Peyer's patch (tissue), 4 donors: ENCODE data around the gene NKX1-1. TPM values are rescaled to one million over a fixed set of nuclear protein-coding genes. Genes with fewer than 3 reads are reported as not detected.

ENCODE experiments used
- DNase-seq, 3 donors: peaks; one replicate each; pipeline ENCODE4 v3.0.0-alpha.2; 2017 to 2019
- H3K27ac ChIP-seq, 4 donors: fragments of 200-600 bp; sonication (generic); one replicate each; pipeline ENCODE4 v1.5.1; 2016 to 2019
- H3K27me3 ChIP-seq, 2 donors: fragments of 200-600 bp; sonication (generic); one replicate each; pipeline ENCODE4 v1.5.1; 2019
- H3K36me3 ChIP-seq, 3 donors: fragments of 200-600 bp; sonication (generic); one replicate each; pipeline ENCODE4 v1.5.1; 2016 to 2019
- H3K4me1 ChIP-seq, 4 donors: fragments of 200-600 bp; sonication (generic); one replicate each; pipeline ENCODE4 v1.5.1; 2016 to 2019
- H3K4me3 ChIP-seq, 4 donors: fragments of 200-600 bp; sonication (generic); 1 replicate in 3 of 4; 2 replicates in 1 of 4; pipeline ENCODE4 v1.5.1; 2016 to 2019; ENCODE audit warnings: mild to moderate bottlenecking in 1 of 4
- H3K9me3 ChIP-seq, 4 donors: fragments of 200-600 bp; sonication (generic); one replicate each; pipeline ENCODE4 v1.5.1; 2016 to 2019; ENCODE audit warnings: mild to moderate bottlenecking in 1 of 4
- POLR2A ChIP-seq, 2 donors: fragments of 450-650 bp; IDR thresholded peaks; one replicate each; pipeline ENCODE4 v1.5.1; 2017; ENCODE audit warnings: antibody characterized with exemption in 2 of 2, mild to moderate bottlenecking in 2 of 2, moderate library complexity in 2 of 2
- total RNA-seq, 4 donors: library from RNA; depleted of rRNA; stranded (reverse); fragments of >200 nt; gene quantifications; one replicate each; pipeline ENCODE4 v1.1.0, GENCODE V29; 2016
- TF ChIP-seq, protein P1 (sequence below), 6 experiments: fragments of 450-650 bp in 4 of 6; fragments of 200-600 bp in 2 of 6; sonication (generic) in 1 of 6; IDR thresholded peaks; one replicate each; pipeline ENCODE4 v1.5.1; 2017 to 2019; ENCODE audit warnings: antibody characterized with exemption in 6 of 6, mild to moderate bottlenecking in 3 of 6, moderate library complexity in 1 of 6

NKX1-1 gene
- total RNA-seq, 4 donors from 2014 or later, result not detected

DNA sequence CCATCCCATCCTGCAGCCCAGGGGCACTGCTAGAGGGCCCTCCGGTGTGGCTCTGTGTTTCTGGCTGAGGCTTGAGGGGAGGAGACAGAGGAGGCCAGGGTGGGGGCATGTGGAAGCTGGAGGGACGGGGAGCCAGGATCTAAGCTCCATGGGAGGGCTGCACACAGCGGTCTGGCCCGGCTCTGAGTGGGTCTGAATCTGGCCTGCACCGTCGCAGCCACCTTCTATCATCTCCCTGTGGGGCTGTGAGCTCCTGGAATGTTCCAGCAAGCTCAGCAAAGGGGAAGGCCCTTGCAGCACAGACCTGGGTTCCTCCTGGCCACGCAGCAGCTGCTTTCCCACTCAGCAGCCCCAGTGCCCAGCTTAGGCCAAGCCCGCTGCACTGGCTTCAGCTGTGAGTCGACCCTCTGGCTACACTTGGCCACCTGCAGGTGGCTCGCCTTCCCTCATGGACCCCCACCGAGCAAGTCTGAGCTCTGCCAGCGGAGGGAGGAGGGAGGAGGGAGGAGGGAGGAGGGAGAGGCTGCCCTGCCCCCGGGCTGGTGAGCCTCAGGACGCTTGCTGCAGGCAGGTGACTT lies 5.3 kb downstream of the NKX1-1 start:
- Histone ChIP-seq H3K4me1 (peaks cover 0 to 25% (median 0%) of the 10 kb centered on the region in 4 donors), H3K27ac (no peak overlapping the region), H3K4me3 (no peak overlapping the region), H3K36me3 (no peaks in the 10 kb centered on the region), H3K27me3 (peaks cover 0 to 43% of the 10 kb centered on the region in 2 donors), H3K9me3 (peaks cover 0 to 8% (median 2%) of the 10 kb centered on the region in 4 donors)
- DNase-seq, result peak in 2 of 3 donors; percentile 34 to 40
- TF ChIP-seq, protein P1, sequence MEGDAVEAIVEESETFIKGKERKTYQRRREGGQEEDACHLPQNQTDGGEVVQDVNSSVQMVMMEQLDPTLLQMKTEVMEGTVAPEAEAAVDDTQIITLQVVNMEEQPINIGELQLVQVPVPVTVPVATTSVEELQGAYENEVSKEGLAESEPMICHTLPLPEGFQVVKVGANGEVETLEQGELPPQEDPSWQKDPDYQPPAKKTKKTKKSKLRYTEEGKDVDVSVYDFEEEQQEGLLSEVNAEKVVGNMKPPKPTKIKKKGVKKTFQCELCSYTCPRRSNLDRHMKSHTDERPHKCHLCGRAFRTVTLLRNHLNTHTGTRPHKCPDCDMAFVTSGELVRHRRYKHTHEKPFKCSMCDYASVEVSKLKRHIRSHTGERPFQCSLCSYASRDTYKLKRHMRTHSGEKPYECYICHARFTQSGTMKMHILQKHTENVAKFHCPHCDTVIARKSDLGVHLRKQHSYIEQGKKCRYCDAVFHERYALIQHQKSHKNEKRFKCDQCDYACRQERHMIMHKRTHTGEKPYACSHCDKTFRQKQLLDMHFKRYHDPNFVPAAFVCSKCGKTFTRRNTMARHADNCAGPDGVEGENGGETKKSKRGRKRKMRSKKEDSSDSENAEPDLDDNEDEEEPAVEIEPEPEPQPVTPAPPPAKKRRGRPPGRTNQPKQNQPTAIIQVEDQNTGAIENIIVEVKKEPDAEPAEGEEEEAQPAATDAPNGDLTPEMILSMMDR (IDR thresholded peaks at IDR 0.05), result no peak
- TF ChIP-seq POLR2A (IDR thresholded peaks at IDR 0.05), result no peak

DNA sequence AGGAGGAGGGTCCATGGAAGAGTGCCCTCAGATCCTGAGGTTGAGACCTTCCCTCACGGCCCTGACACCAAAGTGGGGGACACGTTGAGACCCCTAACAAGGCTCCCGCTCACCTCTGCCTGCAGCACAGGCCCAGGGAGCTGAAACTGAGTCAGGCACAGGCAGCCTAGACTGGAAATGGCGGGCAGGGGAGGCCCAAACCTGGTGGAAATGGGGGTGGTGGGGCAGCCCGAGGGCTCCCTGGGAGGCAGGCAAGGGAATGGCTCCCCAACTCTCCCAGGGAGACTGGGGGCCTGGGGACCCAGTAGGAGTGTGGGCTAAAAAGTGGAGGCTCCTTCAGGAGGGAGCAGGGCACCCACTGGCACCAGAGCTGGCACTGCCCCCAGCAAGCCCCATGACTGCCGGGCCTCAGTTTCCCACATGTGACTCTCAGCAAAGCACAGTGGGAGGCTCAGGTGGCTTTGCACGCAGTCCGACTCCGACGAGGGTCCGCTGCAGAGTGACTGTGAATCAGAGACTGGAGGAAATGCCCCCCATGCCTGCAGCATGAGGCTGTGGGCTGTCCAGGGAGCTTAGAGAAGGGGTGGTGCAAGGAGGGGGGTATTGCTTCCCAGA lies 5.9 kb downstream of the NKX1-1 start:
- Histone ChIP-seq H3K27me3 (peaks cover 0 to 38% of the 10 kb centered on the region in 2 donors), H3K4me3 (no peak overlapping the region), H3K27ac (no peak overlapping the region), H3K4me1 (peaks cover 0 to 21% (median 0%) of the 10 kb centered on the region in 4 donors), H3K9me3 (peaks cover 0 to 8% (median 2%) of the 10 kb centered on the region in 4 donors), H3K36me3 (peaks cover 0 to 2% (median 0%) of the 10 kb centered on the region in 3 donors)
- TF ChIP-seq POLR2A (IDR thresholded peaks at IDR 0.05), result no peak
- TF ChIP-seq, protein P1 (IDR thresholded peaks at IDR 0.05), result no peak
- peak in 1 of 3 donors; percentile 37 for DNase-seq

DNA sequence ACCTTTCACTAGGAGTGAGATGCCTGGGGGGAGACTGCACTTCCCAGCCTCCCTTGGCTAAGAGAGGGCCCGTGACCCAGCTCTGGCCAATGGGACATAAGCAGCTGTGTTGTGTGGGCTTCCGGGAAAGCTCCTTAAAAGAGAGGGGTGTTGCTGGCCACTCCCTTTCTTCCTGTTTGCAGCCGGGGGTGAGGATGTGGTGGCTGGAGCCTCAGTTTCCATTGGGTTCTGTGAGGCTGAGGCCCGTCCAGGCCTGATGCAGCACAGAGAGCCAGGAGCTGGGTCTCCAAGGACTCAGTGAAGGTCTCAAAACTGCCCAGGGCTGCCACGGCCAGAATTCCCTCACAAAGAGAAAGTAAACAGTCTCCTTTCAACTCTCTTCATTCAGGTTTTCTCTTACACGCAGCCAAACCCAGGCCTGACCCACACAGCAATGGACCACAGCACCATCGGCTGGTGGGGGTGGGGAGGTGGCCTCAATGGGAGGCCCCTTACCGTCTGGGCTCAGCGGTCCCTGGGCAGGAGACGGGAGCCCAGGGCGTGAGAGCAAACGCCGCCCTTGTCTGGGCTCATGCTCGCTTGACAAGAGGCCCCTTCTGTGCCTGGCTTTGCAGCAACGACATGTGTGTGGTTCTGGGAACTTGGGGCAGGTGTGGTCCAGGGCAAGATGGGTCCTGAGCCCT lies 6.6 kb downstream of the NKX1-1 start:
- TF ChIP-seq, protein P1 (IDR thresholded peaks at IDR 0.05), result no peak
- no peak for TF ChIP-seq POLR2A (IDR thresholded peaks at IDR 0.05)
- no peak for DNase-seq
- H3K4me1 ChIP-seq, result peaks cover 0 to 17% (median 0%) of the 10 kb centered on the region in 4 donors
- H3K27ac ChIP-seq, result no peak overlapping the region
- peaks cover 0 to 32% of the 10 kb centered on the region in 2 donors for H3K27me3 ChIP-seq
- peaks cover 0 to 7% (median 0%) of the 10 kb centered on the region in 3 donors for H3K36me3 ChIP-seq
- peaks cover 0 to 8% (median 2%) of the 10 kb centered on the region in 4 donors for H3K9me3 ChIP-seq
- H3K4me3 ChIP-seq, result no peak overlapping the region

DNA sequence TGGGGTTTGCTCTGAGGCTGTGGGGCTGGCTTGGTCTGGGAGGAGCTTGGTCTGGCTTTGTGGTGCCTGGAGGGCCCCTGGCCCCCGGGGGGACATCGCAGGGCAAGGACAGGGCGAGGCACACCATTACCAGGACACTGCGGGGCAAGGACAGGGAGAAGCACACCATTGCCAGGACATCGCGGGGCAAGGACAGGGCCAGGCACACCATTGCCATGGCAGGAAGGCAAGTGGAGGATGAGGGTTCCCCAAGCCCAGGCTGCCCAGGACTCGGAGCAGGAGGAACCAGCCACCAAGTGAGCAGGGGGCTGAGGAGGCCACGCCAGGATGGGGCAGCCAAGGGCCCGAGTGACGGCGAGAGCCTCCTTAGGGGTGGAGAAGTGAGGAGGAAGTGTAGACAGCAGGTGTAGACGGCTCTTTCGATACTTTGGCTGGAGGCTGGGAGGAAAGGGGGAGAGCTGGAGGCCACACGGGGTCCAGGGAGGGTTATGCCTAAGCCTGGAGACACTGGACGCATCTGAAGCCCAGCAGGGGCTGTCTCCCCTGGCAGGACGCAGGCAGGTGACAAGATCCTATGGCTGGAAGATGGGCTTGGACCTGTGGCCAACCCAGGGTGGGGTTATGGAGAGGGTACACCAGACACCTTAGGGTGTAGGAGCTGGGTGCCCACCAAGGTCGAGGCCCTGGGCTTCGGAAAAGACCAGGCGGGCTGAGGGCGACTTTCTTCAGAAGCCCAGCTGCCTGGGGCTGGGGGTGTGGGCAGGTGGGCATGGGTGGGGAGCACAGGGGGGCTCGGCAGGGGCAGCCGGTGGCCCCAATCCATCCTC lies 7.3 kb downstream of the NKX1-1 start:
- H3K27me3 ChIP-seq, result peaks cover 0 to 26% of the 10 kb centered on the region in 2 donors
- no peak overlapping the region for H3K27ac ChIP-seq
- H3K4me1 ChIP-seq, result peaks cover 0 to 10% (median 0%) of the 10 kb centered on the region in 4 donors
- TF ChIP-seq POLR2A (IDR thresholded peaks at IDR 0.05), result no peak
- TF ChIP-seq, protein P1 (IDR thresholded peaks at IDR 0.05), result no peak
- peaks cover 0 to 13% (median 0%) of the 10 kb centered on the region in 3 donors for H3K36me3 ChIP-seq
- DNase-seq, result no peak
- peaks cover 0 to 8% (median 2%) of the 10 kb centered on the region in 4 donors for H3K9me3 ChIP-seq
- no peak overlapping the region for H3K4me3 ChIP-seq

DNA sequence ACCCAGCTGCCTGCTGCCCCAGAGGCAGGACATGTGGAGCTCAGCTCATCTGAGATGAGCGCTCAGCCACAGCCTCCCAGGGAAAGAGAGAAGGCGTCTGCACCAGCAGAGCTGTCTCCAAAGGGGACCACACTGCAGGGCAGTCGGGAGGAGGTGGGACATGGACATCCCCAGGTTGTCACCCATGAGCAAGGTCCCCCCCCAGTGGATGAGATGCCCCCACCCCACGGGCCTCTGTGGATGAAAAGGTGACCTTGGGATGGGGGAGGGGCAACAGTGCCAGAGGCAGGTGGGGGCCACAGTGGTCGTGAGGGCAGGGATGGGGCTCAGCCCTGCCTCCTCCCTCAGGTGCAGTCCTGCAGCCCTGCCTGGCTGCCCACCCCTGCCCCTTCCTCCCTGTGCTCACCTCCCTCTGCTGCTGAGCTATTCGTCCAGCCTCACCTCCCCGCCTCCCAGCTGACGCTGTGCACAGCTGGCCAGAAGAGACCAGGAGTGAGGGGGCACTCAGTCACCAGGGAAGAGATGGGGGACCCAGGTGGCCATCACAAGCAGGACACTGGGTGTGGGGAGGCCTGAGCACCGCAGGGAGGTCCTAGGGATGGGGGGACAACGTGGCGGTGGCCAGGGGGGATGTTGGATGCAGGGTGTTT lies 9.3 kb downstream of the NKX1-1 start:
- DNase-seq, result peak in 1 of 3 donors; percentile 34
- Histone ChIP-seq H3K9me3 (peaks cover 0 to 8% (median 2%) of the 10 kb centered on the region in 4 donors), H3K36me3 (peaks cover 0 to 29% (median 0%) of the 10 kb centered on the region in 3 donors), H3K4me1 (no peaks in the 10 kb centered on the region), H3K27me3 (peaks cover 0 to 7% of the 10 kb centered on the region in 2 donors), H3K4me3 (no peak overlapping the region), H3K27ac (no peak overlapping the region)
- TF ChIP-seq, protein P1 (IDR thresholded peaks at IDR 0.05), result no peak
- no peak for TF ChIP-seq POLR2A (IDR thresholded peaks at IDR 0.05)
